ENCODE data around the gene SLC17A1. TPM values are rescaled to one million over a fixed set of nuclear protein-coding genes. Genes with fewer than 3 reads are reported as not detected.

Gene SLC17A1
- total and polyA plus RNA-seq, 2 of the 13 experiments (the other 11 are each of a cell fraction or from before 2014, with no cell fraction given): 0.09 to 2.1 TPM

DNA sequence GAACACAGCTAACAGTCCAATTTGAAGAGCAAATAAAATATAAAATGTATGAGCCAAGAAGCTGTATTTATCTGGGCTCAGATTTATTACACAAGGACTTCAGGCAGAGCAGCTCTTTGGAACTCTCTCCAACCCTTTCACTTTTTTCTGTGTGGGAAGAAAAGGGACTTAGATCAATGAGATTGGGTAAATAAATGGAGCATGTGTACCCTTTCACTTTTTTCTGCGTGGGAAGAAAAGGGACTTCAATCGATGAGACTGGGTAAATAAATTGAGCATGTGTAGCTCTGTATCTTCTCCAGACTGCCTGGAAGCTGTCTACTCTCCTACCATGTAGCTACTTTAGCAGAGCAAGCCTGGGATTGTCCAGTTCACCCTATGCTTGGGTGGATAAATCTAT, 31.5 kb upstream of the SLC17A1 start (continued):
- TF ChIP-seq, protein P1, sequence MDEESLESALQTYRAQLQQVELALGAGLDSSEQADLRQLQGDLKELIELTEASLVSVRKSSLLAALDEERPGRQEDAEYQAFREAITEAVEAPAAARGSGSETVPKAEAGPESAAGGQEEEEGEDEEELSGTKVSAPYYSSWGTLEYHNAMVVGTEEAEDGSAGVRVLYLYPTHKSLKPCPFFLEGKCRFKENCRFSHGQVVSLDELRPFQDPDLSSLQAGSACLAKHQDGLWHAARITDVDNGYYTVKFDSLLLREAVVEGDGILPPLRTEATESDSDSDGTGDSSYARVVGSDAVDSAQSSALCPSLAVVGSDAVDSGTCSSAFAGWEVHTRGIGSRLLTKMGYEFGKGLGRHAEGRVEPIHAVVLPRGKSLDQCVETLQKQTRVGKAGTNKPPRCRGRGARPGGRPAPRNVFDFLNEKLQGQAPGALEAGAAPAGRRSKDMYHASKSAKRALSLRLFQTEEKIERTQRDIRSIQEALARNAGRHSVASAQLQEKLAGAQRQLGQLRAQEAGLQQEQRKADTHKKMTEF (CRISPR knock-in tag; IDR thresholded peaks at IDR 0.05): 0 out of 2 replicates have a peak, but pooled peaks have one; percentile 28
- TF ChIP-seq, protein P2, sequence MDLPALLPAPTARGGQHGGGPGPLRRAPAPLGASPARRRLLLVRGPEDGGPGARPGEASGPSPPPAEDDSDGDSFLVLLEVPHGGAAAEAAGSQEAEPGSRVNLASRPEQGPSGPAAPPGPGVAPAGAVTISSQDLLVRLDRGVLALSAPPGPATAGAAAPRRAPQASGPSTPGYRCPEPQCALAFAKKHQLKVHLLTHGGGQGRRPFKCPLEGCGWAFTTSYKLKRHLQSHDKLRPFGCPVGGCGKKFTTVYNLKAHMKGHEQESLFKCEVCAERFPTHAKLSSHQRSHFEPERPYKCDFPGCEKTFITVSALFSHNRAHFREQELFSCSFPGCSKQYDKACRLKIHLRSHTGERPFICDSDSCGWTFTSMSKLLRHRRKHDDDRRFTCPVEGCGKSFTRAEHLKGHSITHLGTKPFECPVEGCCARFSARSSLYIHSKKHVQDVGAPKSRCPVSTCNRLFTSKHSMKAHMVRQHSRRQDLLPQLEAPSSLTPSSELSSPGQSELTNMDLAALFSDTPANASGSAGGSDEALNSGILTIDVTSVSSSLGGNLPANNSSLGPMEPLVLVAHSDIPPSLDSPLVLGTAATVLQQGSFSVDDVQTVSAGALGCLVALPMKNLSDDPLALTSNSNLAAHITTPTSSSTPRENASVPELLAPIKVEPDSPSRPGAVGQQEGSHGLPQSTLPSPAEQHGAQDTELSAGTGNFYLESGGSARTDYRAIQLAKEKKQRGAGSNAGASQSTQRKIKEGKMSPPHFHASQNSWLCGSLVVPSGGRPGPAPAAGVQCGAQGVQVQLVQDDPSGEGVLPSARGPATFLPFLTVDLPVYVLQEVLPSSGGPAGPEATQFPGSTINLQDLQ (CRISPR knock-in tag; IDR thresholded peaks at IDR 0.05): no peak
- TF ChIP-seq, protein P3, sequence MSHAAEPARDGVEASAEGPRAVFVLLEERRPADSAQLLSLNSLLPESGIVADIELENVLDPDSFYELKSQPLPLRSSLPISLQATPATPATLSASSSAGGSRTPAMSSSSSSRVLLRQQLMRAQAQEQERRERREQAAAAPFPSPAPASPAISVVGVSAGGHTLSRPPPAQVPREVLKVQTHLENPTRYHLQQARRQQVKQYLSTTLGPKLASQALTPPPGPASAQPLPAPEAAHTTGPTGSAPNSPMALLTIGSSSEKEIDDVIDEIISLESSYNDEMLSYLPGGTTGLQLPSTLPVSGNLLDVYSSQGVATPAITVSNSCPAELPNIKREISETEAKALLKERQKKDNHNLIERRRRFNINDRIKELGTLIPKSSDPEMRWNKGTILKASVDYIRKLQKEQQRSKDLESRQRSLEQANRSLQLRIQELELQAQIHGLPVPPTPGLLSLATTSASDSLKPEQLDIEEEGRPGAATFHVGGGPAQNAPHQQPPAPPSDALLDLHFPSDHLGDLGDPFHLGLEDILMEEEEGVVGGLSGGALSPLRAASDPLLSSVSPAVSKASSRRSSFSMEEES (CRISPR knock-in tag; IDR thresholded peaks at IDR 0.05): no peak
- no peak for TF ChIP-seq RFX5 (IDR thresholded peaks at IDR 0.05; ENCODE audit: low read depth, low read length)
- no peak for TF ChIP-seq ATRX (CRISPR knock-in tag; IDR thresholded peaks at IDR 0.05; ENCODE audit: borderline replicate concordance)
- TF ChIP-seq, protein P4, sequence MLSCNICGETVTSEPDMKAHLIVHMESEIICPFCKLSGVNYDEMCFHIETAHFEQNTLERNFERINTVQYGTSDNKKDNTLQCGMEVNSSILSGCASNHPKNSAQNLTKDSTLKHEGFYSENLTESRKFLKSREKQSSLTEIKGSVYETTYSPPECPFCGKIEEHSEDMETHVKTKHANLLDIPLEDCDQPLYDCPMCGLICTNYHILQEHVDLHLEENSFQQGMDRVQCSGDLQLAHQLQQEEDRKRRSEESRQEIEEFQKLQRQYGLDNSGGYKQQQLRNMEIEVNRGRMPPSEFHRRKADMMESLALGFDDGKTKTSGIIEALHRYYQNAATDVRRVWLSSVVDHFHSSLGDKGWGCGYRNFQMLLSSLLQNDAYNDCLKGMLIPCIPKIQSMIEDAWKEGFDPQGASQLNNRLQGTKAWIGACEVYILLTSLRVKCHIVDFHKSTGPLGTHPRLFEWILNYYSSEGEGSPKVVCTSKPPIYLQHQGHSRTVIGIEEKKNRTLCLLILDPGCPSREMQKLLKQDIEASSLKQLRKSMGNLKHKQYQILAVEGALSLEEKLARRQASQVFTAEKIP (CRISPR knock-in tag; IDR thresholded peaks at IDR 0.05; ENCODE audit: borderline replicate concordance): no peak
- TF ChIP-seq, protein P5, sequence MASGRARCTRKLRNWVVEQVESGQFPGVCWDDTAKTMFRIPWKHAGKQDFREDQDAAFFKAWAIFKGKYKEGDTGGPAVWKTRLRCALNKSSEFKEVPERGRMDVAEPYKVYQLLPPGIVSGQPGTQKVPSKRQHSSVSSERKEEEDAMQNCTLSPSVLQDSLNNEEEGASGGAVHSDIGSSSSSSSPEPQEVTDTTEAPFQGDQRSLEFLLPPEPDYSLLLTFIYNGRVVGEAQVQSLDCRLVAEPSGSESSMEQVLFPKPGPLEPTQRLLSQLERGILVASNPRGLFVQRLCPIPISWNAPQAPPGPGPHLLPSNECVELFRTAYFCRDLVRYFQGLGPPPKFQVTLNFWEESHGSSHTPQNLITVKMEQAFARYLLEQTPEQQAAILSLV (CRISPR knock-in tag; IDR thresholded peaks at IDR 0.05; ENCODE audit: borderline replicate concordance): no peak
- TF ChIP-seq HCFC1 (IDR thresholded peaks at IDR 0.05; ENCODE audit: low read depth, low read length): no peak
- TF ChIP-seq SMAD3 (CRISPR knock-in tag; IDR thresholded peaks at IDR 0.05): no peak
- TF ChIP-seq, protein P6, sequence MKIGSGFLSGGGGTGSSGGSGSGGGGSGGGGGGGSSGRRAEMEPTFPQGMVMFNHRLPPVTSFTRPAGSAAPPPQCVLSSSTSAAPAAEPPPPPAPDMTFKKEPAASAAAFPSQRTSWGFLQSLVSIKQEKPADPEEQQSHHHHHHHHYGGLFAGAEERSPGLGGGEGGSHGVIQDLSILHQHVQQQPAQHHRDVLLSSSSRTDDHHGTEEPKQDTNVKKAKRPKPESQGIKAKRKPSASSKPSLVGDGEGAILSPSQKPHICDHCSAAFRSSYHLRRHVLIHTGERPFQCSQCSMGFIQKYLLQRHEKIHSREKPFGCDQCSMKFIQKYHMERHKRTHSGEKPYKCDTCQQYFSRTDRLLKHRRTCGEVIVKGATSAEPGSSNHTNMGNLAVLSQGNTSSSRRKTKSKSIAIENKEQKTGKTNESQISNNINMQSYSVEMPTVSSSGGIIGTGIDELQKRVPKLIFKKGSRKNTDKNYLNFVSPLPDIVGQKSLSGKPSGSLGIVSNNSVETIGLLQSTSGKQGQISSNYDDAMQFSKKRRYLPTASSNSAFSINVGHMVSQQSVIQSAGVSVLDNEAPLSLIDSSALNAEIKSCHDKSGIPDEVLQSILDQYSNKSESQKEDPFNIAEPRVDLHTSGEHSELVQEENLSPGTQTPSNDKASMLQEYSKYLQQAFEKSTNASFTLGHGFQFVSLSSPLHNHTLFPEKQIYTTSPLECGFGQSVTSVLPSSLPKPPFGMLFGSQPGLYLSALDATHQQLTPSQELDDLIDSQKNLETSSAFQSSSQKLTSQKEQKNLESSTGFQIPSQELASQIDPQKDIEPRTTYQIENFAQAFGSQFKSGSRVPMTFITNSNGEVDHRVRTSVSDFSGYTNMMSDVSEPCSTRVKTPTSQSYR (CRISPR knock-in tag; IDR thresholded peaks at IDR 0.05; ENCODE audit: borderline replicate concordance): no peak
- no peak for TF ChIP-seq REXO4 (CRISPR knock-in tag; IDR thresholded peaks at IDR 0.05; ENCODE audit: borderline replicate concordance)
- TF ChIP-seq MLLT10 (CRISPR knock-in tag; IDR thresholded peaks at IDR 0.05): no peak
- TF ChIP-seq ZNF883 (CRISPR knock-in tag; IDR thresholded peaks at IDR 0.05; ENCODE audit: not compliant biosample characterization): no peak
- TF ChIP-seq, protein P7, sequence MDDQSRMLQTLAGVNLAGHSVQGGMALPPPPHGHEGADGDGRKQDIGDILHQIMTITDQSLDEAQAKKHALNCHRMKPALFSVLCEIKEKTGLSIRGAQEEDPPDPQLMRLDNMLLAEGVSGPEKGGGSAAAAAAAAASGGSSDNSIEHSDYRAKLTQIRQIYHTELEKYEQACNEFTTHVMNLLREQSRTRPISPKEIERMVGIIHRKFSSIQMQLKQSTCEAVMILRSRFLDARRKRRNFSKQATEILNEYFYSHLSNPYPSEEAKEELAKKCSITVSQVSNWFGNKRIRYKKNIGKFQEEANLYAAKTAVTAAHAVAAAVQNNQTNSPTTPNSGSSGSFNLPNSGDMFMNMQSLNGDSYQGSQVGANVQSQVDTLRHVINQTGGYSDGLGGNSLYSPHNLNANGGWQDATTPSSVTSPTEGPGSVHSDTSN (CRISPR knock-in tag; IDR thresholded peaks at IDR 0.05; ENCODE audit: borderline replicate concordance): no peak
- TF ChIP-seq FOXP1 (IDR thresholded peaks at IDR 0.05): no peak
- TF ChIP-seq FOXP1 (CRISPR knock-in tag; IDR thresholded peaks at IDR 0.05): peak; percentile 52; the same call in 1 of the 2 replicates
- no peak for TF ChIP-seq HNRNPH1 (optimal IDR thresholded peaks at IDR 0.05; ENCODE audit: low read depth, low read length)
- no peak for TF ChIP-seq ZSCAN20 (CRISPR knock-in tag; IDR thresholded peaks at IDR 0.05; ENCODE audit: borderline replicate concordance)

All from HepG2 (cell line).